GM12801 (cell line): ENCODE results near the gene LZTFL1.

Source experiments
- CTCF ChIP-seq: IDR thresholded peaks from one replicate; pipeline ENCODE4 v1.5.1; 2011; ENCODE audit warnings: control low read depth; ENCODE audit not compliant: insufficient read length; ENCODE audit errors: extremely low read depth

Gene LZTFL1

GRCh38 chr3:45779746-45780735 is 61.9 kb downstream of the LZTFL1 start:
- no peak for TF ChIP-seq CTCF

GRCh38 chr3:45778761-45779201 is 63.1 kb downstream of the LZTFL1 start:
- TF ChIP-seq CTCF = no peak

- no peak for TF ChIP-seq CTCF
Observed at GRCh38 chr3:45777746-45778386, 64.1 kb downstream of the LZTFL1 start.

GRCh38 chr3:45777111-45777745 is 64.7 kb downstream of the LZTFL1 start:
- TF ChIP-seq CTCF = no peak

DNA sequence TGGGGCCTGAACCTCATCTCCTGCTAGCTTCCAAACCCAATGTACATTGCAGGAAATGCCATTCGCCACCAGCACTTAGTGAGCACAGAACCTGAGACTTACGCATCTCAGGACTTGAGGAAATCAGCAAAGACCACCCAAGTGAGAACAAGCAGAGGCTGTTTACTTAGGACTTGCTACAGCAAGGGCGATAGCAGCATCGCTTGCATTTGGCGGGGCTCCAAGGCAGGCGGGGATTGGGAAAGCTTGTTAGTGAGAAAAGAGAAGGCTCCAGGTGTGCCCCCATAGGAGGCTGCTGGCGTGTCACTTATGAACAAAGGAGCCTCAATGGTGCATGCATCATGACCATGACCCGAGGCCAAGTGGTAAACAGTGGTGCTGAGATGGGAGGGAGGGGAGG is 65.3 kb downstream of the LZTFL1 start:
- no peak for TF ChIP-seq CTCF

DNA sequence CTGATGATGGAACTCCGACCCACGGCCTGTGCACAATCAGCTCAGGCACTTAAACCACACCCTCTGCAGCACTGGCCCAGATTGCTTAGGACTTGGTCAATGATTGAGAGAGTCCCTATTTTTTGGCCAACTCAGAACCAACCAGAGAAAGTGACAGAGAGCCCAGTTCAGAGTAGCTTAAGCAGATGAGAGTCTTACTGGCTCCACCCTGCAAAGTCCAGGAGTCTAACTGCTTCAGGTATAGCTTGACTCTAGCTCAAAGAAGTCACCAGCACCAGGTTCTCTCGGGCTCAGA is 65.7 kb downstream of the LZTFL1 start:
- no peak for TF ChIP-seq CTCF

DNA sequence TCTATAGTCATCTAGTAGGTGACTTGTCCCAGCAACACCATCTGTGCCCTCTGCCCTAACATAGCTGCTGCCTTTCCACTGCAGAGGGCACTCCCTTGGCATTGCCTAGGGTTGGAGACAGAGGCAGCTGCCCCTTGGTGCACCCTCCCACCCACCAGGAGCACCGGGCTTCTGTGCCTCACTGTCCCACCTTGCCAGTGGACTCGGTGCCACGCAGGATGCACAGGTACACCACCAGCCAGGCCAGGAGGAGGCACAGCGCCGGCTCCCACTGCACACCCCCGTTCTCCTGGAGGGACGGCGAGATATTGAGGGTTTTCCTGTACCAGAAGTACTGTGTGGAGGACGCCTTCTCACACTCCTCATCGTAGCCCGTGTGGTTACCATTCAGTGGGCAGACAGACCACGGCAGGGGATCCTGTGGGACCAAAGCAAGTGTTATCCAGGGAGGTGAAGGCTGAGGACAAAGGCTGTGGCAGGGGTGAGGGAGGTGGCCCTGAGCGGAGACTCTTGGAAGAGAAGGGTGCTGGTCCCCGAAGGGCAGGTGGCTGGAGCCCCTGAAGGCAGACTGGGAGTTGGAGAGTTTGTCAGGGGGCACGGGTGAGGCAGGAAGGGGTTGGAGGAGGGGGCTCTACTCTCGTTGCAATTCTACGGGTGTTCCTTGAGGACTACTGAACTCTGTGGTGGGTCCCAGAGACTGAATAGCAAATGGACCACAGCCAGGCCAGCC is 66.2 kb downstream of the LZTFL1 start:
- TF ChIP-seq CTCF = no peak
